Urothelium cell line (cell line): ENCODE data around the gene PCYT1A.
"Not testable (repeated sequence)": the region's sequence is repeated elsewhere in the genome, so short reads cannot be mapped to it uniquely, and the experiment has no call there.

Experiments
- DNase-seq: peaks from one replicate; pipeline ENCODE4 v3.0.0; 2011; ENCODE audit warnings: low spot score, mixed read lengths
- FAIRE-seq: peaks from 2 replicates; lab custom pipeline; 2011; peaks lifted over from hg19 to GRCh38; lab: Jason Lieb, UNC

PCYT1A gene

DNA sequence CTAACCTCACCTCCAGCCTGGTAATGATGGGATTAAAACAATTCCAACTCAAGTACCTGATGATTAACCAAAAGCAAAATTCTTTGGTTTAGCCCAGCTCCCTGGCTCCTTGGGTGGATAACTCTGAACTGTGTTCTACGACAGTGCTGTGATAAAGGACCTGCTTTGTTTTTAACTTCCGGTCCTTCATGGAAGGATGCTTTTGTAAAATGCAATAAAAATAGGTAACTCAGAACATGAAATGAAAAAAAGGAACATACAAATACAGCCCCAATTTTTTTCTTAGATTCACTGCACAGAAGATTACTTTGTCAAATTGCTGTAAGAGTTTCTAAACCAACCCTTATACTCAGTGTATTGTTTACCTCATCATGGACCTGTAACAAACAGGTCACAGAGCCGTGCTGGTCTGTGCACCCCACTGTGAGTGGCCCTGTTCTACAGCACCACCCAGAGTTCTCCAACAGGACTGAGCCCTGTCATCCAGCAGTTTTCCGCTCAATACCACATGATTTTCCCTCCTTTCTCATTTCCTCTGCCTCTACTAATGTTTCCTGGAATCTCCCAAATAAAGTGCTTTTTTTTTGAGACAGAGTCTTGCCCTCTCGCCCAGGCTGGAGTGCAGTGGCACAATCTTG lies 4.9 kb upstream of the PCYT1A start:
- DNase-seq, result no peak
- FAIRE-seq, result no peak

DNA sequence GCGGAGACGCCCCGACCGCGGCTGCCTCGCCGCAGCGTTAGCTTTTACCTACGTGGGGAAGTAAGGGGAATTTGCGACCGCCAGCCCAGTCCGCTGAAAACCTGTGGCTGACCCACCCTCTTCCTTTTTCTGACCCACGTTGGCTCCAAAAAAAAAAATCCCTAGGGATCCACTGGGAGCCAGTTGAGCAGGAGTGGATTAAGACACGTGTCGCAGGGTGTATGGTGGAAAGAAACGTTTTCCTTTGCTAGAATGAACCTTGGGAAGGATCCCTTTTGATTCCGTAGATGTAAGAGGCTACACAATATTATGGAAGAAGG lies 575 bp upstream of the PCYT1A start:
- FAIRE-seq, result no peak

DNA sequence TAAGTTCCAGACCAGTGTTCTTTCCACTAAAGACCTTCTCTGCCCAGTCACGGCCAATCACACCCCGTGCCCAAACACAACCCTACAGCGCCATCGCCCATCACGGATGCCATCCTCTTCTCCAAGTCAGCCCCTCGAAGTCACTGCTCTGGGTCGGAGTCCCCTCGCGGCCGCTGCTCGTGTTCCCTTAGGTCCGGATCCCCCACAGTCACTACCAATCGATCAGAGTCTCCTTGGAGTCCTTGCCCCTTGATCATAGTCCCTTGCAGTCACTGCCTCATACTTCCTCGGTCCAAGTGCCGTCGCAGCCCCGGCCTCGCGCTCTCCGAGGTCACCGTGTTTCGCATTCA lies 461 bp downstream of the PCYT1A start:
- DNase-seq (no peak), FAIRE-seq (no peak)

More for the DNA sequence above, 575 bp upstream of the PCYT1A start:
- DNase-seq, result no peak

DNA sequence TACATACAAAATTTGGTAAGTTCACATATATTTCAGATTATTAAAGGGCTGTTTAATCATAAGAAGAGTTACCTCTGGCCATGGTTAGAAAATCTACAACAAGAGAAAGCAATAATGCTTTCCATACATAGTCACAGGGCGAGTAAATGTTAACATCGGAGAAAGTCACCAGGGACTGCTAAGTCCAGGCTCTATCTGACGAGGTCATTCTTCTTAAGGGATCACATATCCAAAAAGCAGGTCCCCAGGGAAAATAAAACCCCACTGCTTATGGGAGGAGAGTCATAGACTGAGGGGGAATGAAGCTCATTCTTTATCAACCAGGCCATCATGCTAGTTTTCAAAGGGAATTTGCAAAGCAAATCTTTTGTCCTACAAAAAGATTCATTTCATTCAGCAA lies 3.1 kb downstream of the PCYT1A start:
- FAIRE-seq, result no peak
- no peak for DNase-seq

DNA sequence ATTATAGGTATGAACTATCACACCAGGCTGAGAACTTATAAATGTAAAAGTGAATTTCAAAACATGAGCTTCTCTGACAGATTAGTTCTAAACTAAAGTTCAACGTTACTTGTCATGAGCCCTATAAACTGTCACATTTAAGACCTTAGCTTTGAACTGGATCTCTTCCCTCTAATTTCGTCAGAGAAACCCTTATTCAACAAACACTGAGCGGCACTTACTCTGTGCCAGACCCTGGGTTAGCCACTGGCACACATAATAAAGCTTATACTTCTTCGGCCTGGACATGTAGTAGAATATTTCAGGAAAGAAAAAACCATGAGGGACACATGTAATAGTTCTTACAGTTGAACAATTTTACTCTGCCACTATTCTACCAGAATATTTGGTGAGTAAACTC lies 5.6 kb downstream of the PCYT1A start:
- FAIRE-seq (no peak), DNase-seq (no peak)

DNA sequence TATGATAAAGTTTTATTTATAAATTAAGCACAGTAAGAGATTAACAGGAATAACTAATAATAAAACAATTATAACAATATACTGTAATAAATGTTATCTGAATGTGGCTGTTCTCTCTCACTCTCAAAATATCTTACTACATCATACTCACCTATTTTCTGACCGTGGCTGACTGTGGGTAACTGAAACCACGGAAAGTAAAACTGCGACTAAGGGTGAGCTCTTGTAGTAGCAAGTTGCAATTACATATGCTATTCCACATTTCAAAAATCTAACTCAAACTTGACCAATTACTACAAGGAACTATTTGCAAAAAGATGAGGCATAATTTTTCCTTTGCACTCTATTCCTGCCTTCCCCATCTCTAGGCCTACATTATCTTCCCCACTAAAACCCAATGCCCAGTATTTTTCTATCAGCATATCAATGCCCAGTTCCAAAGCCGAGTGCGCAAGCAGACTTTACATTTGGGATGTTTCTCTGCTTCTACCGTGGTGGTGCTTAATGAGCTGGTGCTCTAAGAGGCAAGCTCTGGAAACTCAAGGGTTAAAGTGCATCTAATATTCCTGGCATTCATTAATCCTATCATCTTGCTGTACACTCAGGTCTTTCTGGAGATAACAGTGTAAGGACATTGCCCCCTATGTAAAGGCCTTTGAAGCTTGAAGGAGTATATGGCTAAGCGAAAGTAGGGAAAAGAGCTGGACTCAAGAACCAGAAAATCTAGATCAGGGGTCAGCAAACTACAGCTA lies 6.7 kb downstream of the PCYT1A start:
- no peak for FAIRE-seq
- DNase-seq, result no peak

DNA sequence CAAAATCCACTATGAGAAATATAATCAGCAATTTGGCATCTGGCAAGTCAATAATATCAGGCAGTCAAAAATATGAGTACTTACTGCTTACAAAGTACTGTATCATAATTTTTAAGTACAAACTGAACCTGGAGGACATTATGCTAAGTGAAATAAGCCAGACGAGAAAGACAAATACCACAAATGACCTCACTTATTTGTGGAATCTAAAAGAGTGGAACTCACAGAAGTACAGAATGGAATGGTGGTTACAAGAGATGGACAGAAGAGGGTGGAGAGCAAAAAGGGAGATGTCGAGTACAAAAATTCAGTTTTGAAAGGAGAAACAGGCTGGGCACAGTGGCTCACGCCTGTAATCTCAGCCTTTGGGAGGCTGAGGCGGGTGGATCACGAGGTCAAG lies 12.4 kb downstream of the PCYT1A start:
- FAIRE-seq, result no peak
- no peak for DNase-seq

DNA sequence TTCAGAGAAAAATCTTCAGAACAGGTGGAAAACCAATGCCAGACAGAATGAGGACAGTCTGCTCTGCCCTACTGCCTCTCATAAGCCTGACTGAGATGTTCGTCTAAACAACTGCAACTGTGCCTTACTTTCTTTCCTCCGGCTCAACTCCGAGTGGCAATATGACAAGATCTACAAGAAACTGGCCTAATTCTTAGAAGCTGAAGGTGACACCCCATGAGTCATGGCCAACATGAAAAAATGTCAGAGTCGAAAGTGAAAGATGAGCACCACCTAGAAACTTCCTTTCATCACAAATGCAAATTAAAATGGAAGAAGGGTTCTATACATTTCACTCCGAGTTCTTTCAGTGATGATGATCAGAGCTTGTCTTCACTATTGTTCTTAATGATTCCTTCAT lies 12.9 kb downstream of the PCYT1A start:
- DNase-seq (no peak), FAIRE-seq (no peak)

DNA sequence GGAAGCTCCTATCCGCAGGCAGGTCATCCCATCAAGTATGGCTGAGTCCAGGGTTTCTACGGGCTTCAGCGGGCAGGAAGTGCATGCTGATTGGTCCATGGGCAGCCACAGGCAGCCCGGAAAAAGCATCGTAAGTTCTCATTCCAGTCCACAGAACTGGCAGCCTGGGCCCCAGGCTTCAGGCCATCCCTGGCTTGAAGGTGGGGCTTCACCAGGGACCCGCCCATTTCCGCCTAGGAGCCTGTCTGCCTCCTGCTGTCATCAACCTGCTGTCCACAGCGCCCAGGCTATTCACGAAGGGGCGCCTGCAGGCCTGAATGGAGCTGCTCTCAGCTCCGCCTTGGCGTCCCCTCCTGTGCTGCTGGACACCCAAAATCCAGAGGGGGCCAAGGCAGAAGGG lies 13.9 kb downstream of the PCYT1A start:
- FAIRE-seq (no peak), DNase-seq (no peak)

DNA sequence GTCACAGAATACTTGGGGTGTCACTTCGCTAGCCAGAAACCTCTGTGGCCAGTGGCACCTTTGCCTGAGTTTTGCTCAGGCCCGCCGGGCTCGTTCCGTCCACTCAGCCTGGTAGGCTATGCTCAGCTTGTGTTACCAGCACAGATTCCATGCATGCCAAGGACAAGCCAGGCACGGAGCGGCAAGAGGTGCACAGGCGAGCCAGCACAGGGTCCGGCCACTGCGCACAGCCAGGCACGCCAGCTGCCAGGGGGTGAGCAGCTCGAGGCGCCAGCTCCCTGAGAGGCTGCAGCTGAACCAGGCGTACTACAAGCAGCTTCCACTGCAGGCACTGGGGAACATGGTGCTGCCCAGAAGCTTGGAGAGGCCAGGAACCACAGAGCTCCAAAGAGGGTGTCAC lies 14.7 kb downstream of the PCYT1A start:
- no peak for FAIRE-seq
- DNase-seq, result no peak

DNA sequence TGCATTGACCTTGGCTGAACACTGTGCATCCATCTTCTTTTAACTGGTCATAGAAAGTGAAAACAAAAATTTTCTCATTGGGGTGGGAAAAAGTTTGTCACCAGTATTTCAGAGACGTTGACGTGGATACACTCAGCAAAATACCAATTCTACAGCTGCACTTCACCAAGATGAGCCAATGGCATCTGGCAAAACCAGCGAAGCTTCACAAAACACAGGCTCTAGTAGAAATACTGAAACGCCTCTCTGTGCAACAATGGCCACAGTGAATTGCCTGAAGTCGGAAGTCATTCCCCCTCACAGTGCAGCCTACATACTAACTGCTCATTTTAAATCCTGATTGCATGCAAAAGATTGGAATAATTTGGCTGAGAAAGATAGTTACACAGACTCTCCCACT lies 17.0 kb downstream of the PCYT1A start:
- DNase-seq, result no peak
- no peak for FAIRE-seq

DNA sequence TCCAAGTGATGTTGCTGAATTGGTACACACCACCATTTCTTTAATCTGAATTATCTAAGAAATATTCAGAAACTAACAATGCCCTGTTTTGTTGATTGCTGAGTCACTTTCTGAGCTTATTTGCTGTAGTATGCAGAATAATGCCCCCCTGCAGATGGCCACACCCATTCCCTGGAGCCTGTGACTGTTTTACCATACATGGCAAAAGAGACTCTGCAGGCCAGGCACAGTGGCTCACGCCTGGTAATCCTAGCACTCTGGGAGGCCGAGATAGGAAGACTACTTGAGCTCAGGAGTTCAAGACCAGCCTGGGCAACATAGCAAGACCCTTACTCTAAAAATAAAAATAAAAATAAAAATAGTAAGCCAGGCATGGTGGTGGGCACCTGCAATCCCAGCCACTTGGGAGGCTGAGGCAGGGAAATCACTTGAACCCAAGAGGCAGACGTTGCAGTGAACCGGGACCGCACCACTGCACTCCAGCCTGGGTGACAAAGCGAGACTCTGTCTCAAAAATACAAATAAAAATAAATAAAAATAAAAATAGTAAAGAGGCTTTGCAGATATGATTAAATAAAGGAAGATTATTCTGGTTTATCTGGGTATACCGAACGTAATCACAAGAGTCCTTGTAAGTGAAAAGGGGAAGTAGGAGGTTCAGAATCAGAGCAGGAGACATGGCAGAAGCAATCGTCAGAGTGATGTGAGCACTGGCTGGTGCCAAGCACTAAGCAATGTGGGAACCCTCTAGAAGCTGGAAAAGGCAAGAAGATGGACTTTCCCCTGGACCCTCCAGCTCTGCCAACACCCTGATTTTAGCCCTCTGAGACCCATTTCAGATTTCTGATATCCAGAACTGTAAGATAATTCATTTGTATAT lies 19.0 kb downstream of the PCYT1A start:
- DNase-seq, result no peak
- FAIRE-seq, result no peak

DNA sequence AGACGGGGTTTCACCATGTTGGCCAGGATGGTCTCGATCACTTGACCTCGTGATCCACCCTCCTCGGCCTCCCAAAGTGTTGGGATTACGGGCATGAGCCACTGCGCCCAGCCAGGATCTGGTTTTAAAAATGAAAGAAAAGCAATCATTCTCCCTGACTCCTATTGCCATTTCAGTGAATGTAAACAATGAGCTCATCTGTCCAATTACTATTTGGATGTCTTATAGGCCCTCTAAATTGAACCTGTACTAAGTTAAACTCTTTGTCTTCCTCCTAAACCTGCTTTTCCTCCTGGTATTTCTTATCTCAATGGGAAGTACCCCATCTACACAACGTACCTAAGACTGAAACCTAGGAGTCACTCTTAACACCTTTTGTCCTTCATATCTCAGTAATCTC lies 23.7 kb downstream of the PCYT1A start:
- no peak for DNase-seq
- no peak for FAIRE-seq

DNA sequence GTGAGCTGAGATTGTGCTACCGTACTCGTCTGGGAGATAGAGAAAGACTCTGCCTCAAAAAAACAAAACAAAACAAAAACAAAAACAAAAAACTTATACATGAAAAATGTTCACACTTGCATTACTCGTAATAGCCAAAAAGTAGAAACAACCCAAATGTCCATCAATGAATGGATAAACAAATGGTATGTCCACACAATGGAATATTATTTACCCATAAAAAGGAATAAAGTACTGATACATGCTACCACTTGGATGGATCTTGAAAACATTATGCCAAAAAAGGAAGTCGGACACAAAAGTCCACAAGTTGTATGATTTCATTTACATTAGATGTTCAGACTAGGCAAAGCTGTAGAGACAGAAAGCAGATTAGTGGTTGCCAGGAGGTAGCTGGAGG lies 26.7 kb downstream of the PCYT1A start:
- FAIRE-seq, result no peak

DNA sequence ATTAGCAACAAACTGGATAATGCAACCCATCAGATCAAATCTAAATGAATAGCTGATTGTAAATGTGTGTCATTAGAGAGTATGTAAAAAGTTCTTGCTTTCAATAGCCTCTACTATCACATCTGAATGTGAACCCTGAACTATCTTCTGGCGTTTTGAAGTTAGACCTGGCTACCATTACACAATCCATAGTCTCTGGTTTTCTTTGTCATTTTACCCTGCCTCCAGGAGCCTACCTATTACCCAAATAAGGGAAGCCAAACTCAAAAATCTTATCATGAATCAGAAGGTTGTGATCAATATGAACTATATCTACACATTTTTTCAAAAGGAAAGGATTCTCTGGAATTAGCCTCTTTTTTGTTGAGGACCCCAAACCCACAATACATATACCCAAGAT lies 31.8 kb downstream of the PCYT1A start:
- FAIRE-seq (no peak), DNase-seq (no peak)

More for the DNA sequence above, 26.7 kb downstream of the PCYT1A start:
- DNase-seq, result no peak

DNA sequence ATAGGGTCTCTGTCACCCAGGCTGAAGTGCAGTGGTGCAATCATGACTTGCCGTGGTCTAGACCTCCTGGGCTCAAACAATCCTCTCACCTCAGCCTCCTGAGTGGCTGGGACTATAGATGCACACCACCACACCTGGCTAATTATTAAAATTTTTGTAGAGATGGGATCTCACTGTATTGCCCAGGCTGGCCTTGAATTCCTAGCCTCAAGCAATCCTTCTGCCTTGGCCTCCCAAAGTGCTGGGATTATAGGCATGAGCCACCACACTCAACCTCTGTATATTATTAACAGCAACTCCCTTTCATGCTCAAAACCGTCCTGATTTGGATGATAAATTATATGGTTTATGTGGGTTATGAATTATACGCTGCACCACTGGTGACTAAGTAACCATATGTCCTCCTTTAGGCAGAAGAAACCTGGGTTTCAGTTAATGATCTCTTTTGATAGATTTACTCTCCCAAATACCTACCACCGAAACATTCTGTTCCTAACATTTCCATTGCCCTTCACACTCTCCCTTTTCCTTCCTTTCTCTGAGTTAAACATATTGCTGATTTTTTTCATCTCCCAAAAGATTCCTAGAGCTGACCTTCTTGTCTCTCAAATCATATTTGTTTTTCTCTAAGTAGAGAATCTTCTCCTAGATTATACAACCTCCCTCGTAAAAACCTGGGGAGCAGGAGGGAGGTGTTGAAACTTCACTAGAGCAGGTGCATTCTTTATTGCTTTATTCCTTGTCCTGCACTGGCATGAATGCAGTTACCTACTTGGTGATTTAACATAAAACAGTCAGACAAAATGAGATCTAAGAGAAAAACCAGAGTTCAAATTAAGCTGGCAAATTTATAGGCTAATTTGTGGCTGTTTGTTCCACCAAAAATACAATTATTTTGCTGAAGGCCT lies 32.9 kb downstream of the PCYT1A start:
- no peak for DNase-seq
- no peak for FAIRE-seq

DNA sequence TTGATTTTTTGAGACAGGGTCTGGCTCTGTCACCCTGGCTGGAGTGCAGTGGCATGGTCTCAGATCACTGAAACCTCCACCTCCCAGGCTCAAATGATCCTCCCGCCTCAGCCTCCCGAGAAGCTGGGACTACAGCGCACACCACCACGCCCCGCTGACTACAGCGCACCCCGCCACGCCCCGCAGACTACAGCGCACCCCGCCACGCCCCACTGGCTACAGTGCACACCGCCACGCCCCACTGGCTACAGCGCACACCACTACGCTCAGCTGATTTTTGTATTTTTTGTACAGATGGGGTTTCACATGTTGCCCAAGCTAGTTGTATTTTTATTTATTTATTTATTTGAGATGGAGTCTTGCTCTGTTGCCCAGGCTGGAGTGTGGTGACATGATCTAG lies 35.6 kb downstream of the PCYT1A start:
- FAIRE-seq (no peak), DNase-seq (no peak)

DNA sequence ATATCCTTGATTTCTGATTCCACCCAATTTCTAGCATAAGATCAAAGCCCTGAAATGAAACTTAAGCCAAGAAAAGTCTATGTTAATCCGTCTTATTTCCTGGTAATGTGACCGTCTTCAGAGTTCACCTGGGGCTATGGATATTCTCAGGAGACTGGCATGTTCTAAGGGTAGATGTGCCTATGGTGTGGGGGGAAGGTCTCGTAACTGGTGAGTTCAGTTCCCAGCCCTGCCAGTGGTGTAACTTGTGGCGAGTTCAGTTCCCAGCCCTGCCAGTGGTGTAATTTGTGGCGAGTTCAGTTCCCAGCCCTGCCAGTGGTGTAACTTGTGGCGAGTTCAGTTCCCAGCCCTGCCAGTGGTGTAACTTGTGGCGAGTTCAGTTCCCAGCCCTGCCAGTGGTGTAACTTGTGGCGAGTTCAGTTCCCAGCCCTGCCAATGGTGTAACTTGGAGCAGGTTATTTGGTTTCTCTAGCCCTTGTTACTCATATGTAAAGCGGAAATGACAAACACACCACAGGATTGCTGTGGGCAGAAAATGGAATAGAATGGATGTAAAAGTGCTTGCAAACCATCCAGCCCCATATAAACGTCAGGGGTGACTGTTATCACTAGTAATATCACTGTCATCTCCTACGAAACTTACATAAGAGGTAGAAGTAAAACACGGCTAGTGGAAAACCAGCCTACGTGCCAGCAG lies 40.8 kb downstream of the PCYT1A start:
- DNase-seq (no peak), FAIRE-seq (no peak)

DNA sequence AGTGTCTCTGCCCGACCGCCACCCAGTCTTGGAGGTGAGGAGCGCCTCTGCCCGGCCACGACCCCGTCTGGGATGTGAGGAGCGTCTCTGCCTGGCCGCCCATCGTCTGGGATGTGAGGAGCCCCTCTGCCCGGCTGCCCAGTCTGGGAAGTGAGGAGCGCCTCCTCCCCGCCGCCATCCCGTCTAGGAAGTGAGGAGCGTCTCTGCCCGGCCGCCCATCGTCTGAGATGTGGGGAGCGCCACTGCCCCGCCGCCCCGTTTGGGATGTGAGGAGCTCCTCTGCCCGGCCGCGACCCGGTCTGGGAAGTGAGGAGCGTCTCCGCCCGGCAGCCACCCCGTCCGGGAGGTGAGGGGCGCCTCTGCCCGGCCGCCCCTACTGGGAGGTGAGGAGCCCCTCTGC lies 43.4 kb downstream of the PCYT1A start:
- not testable (repeated sequence) for FAIRE-seq

DNA sequence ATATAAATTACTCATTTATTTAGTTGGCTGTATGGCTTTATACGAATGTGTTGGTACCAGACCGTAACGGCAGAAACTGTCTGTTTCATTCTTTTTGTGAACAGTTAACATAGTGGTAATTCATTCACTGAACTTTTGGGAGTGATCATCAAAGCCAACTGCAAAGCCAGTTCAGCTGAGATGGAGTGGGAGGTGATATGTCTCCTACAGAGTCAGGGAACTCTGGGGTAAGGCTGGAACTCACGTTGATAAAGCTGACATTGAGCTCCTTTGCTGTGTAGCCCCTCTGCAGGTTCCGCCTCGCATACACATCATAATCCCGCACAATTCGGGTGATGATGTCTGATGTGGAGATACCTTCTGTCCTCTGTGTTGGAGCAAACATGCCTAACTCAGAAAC lies 45.8 kb downstream of the PCYT1A start:
- no peak for DNase-seq
- no peak for FAIRE-seq

More for the DNA sequence above, 43.4 kb downstream of the PCYT1A start:
- DNase-seq, result not testable (repeated sequence)
